Neural progenitor cell (in vitro differentiated cells): ENCODE results near the gene EYS. TPM values are rescaled to one million over a fixed set of nuclear protein-coding genes. Genes with fewer than 3 reads are reported as not detected.

Experiments used
- DNase-seq: peaks from one replicate; pipeline ENCODE4 v3.0.0-alpha.2; 2016; ENCODE audit warnings: low spot score
- H2AFZ ChIP-seq: fragments of 200-600 bp; sonication (generic); replicated peaks from 2 replicates; pipeline ENCODE4 v1.6.1; 2016; ENCODE audit warnings: antibody characterized with exemption
- H3F3A ChIP-seq: fragments of 200-600 bp; sonication (generic); 2 replicates; pipeline ENCODE4 v1.6.1; 2016; ENCODE audit warnings: antibody characterized with exemption, low read depth
- H3K27ac ChIP-seq: fragments of 200-600 bp; sonication (generic); 2 replicates; pipeline ENCODE4 v1.5.1; 2016; ENCODE audit warnings: mild to moderate bottlenecking
- H3K27me3 ChIP-seq: fragments of 200-600 bp; sonication (generic); 2 replicates; pipeline ENCODE4 v1.6.1; 2016; ENCODE audit warnings: mild to moderate bottlenecking, moderate library complexity
- H3K36me3 ChIP-seq: fragments of 200-600 bp; sonication (generic); 2 replicates; pipeline ENCODE4 v1.5.1; 2016
- H3K4me1 ChIP-seq: fragments of 200-600 bp; sonication (generic); 2 replicates; pipeline ENCODE4 v1.6.1; 2016; ENCODE audit warnings: mixed run types
- H3K4me2 ChIP-seq: fragments of 200-600 bp; sonication (generic); 2 replicates; pipeline ENCODE4 v1.6.1; 2016
- H3K4me3 ChIP-seq: fragments of 200-600 bp; sonication (generic); 2 replicates; pipeline ENCODE4 v1.5.1; 2016
- H3K79me2 ChIP-seq: fragments of 200-600 bp; sonication (generic); 2 replicates; pipeline ENCODE4 v1.6.1; 2016; ENCODE audit warnings: low read depth
- H3K9ac ChIP-seq: fragments of 200-600 bp; sonication (generic); 2 replicates; pipeline ENCODE4 v1.6.1; 2016
- H3K9me3 ChIP-seq: fragments of 200-600 bp; sonication (generic); 2 replicates; pipeline ENCODE4 v1.5.1; 2016; ENCODE audit warnings: low read depth
- H4K20me1 ChIP-seq: fragments of 200-600 bp; sonication (generic); 2 replicates; pipeline ENCODE4 v1.6.1; 2016; ENCODE audit warnings: low read depth
- H3K27ac Mint-ChIP-seq: 3 replicates; pipeline ENCODE4 v1.8.0; 2021; ENCODE audit warnings: mixed read lengths
- H3K27me3 Mint-ChIP-seq: 2 replicates; pipeline ENCODE4 v1.8.0; 2022; ENCODE audit warnings: low read depth, mild to moderate bottlenecking, inconsistent platforms, moderate library complexity, mixed read lengths; ENCODE audit not compliant: insufficient read depth
- H3K36me3 Mint-ChIP-seq: 3 replicates; pipeline ENCODE4 v1.8.0; 2021; ENCODE audit warnings: mixed read lengths
- H3K4me1 Mint-ChIP-seq: 3 replicates; pipeline ENCODE4 v1.8.0; 2021; ENCODE audit warnings: mixed read lengths
- H3K4me3 Mint-ChIP-seq: 3 replicates; pipeline ENCODE4 v1.8.0; 2021; ENCODE audit warnings: mild to moderate bottlenecking, moderate library complexity, mixed read lengths
- H3K9me3 Mint-ChIP-seq: 3 replicates; pipeline ENCODE4 v1.8.0; 2020; ENCODE audit warnings: mixed read lengths
- EZH2 ChIP-seq: fragments of 200-600 bp; sonication (generic); IDR thresholded peaks from 2 replicates; pipeline ENCODE4 v1.6.1; 2017; ENCODE audit warnings: antibody characterized with exemption, mild to moderate bottlenecking, moderate library complexity
- EZH2phosphoT487 ChIP-seq: fragments of 200-600 bp; sonication (generic); IDR thresholded peaks from 2 replicates; pipeline ENCODE4 v1.6.1; 2017; ENCODE audit warnings: antibody characterized with exemption
- total RNA-seq: library from RNA; depleted of rRNA; stranded (reverse); fragments of >200 nt; gene quantifications from 2 replicates; pipeline ENCODE4 v1.2.3, GENCODE V29; 2015; ENCODE audit warnings: low replicate concordance
- TF ChIP-seq, protein P1 (sequence below): fragments of 200-600 bp; sonication (generic); IDR thresholded peaks from 2 replicates; pipeline ENCODE4 v1.5.1; 2017; ENCODE audit warnings: antibody characterized with exemption, mild to moderate bottlenecking

EYS gene
- total RNA-seq, 1 donor from 2014 or later, result not detected

GRCh38 chr6:64238071-64238470 is 1469.0 kb downstream of the EYS start:
- H3K27me3 Mint-ChIP-seq, result peaks cover 5% of the 10 kb centered on the region
- H3K79me2 ChIP-seq, result no peaks in the 10 kb centered on the region
- peaks cover 4% of the 10 kb centered on the region for H3K36me3 ChIP-seq
- no peaks in the 10 kb centered on the region for H3K36me3 Mint-ChIP-seq
- H3K4me1 Mint-ChIP-seq, result no peaks in the 10 kb centered on the region
- no peak overlapping the region for H2AFZ ChIP-seq
- H3K9me3 ChIP-seq, result no peaks in the 10 kb centered on the region
- DNase-seq, result no peak
- TF ChIP-seq, protein P1, sequence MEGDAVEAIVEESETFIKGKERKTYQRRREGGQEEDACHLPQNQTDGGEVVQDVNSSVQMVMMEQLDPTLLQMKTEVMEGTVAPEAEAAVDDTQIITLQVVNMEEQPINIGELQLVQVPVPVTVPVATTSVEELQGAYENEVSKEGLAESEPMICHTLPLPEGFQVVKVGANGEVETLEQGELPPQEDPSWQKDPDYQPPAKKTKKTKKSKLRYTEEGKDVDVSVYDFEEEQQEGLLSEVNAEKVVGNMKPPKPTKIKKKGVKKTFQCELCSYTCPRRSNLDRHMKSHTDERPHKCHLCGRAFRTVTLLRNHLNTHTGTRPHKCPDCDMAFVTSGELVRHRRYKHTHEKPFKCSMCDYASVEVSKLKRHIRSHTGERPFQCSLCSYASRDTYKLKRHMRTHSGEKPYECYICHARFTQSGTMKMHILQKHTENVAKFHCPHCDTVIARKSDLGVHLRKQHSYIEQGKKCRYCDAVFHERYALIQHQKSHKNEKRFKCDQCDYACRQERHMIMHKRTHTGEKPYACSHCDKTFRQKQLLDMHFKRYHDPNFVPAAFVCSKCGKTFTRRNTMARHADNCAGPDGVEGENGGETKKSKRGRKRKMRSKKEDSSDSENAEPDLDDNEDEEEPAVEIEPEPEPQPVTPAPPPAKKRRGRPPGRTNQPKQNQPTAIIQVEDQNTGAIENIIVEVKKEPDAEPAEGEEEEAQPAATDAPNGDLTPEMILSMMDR, result no peak
- TF ChIP-seq EZH2, result no peak
- H3K27ac ChIP-seq, result no peak overlapping the region
- H3K4me3 Mint-ChIP-seq, result no peak overlapping the region
- no peak overlapping the region for H3K4me2 ChIP-seq
- no peak overlapping the region for H3K27ac Mint-ChIP-seq
- no peaks in the 10 kb centered on the region for H3F3A ChIP-seq
- no peak overlapping the region for H3K9ac ChIP-seq
- no peaks in the 10 kb centered on the region for H4K20me1 ChIP-seq
- H3K4me3 ChIP-seq, result no peak overlapping the region
- H3K27me3 ChIP-seq, result no peaks in the 10 kb centered on the region
- peaks cover 24% of the 10 kb centered on the region for H3K9me3 Mint-ChIP-seq
- no peaks in the 10 kb centered on the region for H3K4me1 ChIP-seq

DNA sequence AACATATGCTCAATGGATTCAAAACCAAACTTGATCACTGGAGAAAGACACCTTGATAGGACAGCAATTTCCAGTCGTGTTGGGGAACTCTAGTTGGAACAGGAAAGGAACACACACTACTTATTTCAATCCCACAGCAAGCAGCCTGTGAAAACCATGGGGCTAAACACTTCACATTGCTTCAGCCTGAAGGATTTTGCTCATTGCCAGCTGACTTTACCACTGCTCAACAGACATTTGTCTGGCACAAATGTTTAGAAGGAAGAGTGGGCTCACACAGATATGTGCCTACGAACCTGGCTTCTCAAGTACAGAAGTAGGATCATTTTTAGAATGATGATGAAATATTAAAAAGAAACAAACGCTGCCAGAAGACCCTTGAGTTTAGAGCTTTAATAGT is 1473.3 kb downstream of the EYS start:
- no peaks in the 10 kb centered on the region for H3K9me3 Mint-ChIP-seq
- no peak overlapping the region for H3K4me2 ChIP-seq
- H3K4me3 Mint-ChIP-seq, result no peak overlapping the region
- H3K9me3 ChIP-seq, result no peaks in the 10 kb centered on the region
- H3K27me3 Mint-ChIP-seq, result no peaks in the 10 kb centered on the region
- H3K27me3 ChIP-seq, result no peaks in the 10 kb centered on the region
- DNase-seq, result peak; percentile 16
- H3K9ac ChIP-seq, result no peak overlapping the region
- no peaks in the 10 kb centered on the region for H3K4me1 ChIP-seq
- H3K27ac ChIP-seq, result no peak overlapping the region
- no peaks in the 10 kb centered on the region for H3K36me3 Mint-ChIP-seq
- H3K27ac Mint-ChIP-seq, result no peak overlapping the region
- H3K4me1 Mint-ChIP-seq, result no peaks in the 10 kb centered on the region
- H3K36me3 ChIP-seq, result no peaks in the 10 kb centered on the region
- H3K4me3 ChIP-seq, result no peak overlapping the region
- H2AFZ ChIP-seq, result no peak overlapping the region
- no peaks in the 10 kb centered on the region for H3F3A ChIP-seq
- H3K79me2 ChIP-seq, result no peaks in the 10 kb centered on the region
- H4K20me1 ChIP-seq, result no peaks in the 10 kb centered on the region
- TF ChIP-seq EZH2phosphoT487 (no peak), EZH2 (no peak)
- TF ChIP-seq, protein P1, result no peak

DNA sequence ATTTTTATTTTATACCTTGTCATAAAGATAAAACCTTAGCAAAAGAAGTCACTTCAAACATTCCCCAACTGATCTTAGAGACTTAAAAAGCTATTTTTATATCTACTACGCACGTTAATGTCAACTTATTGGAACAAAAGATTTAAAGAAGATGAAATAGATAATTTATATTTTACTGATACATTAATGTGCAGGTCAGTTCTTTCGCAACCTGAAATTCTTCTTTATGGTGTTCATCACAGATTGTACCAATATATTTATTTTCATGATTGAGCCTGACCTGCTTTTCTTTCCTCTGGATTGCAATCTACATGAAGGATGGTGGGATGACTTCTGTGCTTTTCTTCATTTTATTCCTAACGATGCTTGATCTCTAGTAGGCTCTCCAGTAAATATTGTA is 1475.1 kb downstream of the EYS start:
- TF ChIP-seq EZH2, result no peak
- TF ChIP-seq EZH2phosphoT487, result no peak
- TF ChIP-seq, protein P1, result no peak
- Histone ChIP-seq H3K79me2 (no peaks in the 10 kb centered on the region), H3K27ac (no peak overlapping the region), H3K4me3 (no peak overlapping the region), H3K9me3 (no peaks in the 10 kb centered on the region), H3K9ac (no peak overlapping the region), H2AFZ (no peak overlapping the region), H3K4me2 (no peak overlapping the region), H3K36me3 (no peaks in the 10 kb centered on the region), H3F3A (no peaks in the 10 kb centered on the region), H4K20me1 (no peaks in the 10 kb centered on the region), H3K27me3 (no peaks in the 10 kb centered on the region), H3K4me1 (no peaks in the 10 kb centered on the region)
- Mint-ChIP-seq H3K4me3 (no peak overlapping the region), H3K36me3 (no peaks in the 10 kb centered on the region), H3K9me3 (no peaks in the 10 kb centered on the region), H3K4me1 (no peaks in the 10 kb centered on the region), H3K27me3 (no peaks in the 10 kb centered on the region), H3K27ac (no peak overlapping the region)
- DNase-seq, result no peak

DNA sequence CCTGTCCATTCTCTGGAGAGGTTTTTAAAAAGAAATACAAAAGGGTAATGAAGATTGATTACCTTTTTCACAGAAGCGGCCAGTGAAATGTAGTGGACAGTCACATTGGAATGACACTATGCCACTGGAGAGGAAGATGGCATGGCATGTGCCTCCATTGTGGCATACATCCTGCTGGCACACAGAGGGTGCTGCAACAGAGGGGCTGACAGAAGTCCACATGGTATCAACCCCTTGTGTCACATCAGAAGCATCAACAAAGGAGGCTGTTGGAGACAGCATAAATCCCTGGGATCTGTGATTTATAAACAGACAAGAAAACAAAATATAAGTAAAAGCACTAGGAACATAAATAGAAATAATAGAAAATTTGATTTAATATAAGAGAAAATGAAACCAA is 1476.5 kb downstream of the EYS start:
- TF ChIP-seq EZH2phosphoT487, result no peak
- TF ChIP-seq, protein P1, result no peak
- TF ChIP-seq EZH2, result no peak
- H3K27ac Mint-ChIP-seq, result no peak overlapping the region
- no peaks in the 10 kb centered on the region for H3K27me3 Mint-ChIP-seq
- H3K27me3 ChIP-seq, result no peaks in the 10 kb centered on the region
- no peaks in the 10 kb centered on the region for H3K9me3 Mint-ChIP-seq
- no peaks in the 10 kb centered on the region for H3F3A ChIP-seq
- no peaks in the 10 kb centered on the region for H3K36me3 ChIP-seq
- no peak overlapping the region for H2AFZ ChIP-seq
- H3K27ac ChIP-seq, result no peak overlapping the region
- no peaks in the 10 kb centered on the region for H3K79me2 ChIP-seq
- no peak overlapping the region for H3K9ac ChIP-seq
- no peaks in the 10 kb centered on the region for H4K20me1 ChIP-seq
- no peak overlapping the region for H3K4me3 Mint-ChIP-seq
- no peak for DNase-seq
- H3K4me2 ChIP-seq, result no peak overlapping the region
- no peak overlapping the region for H3K4me3 ChIP-seq
- peaks cover 3% of the 10 kb centered on the region for H3K4me1 Mint-ChIP-seq
- H3K36me3 Mint-ChIP-seq, result no peaks in the 10 kb centered on the region
- no peaks in the 10 kb centered on the region for H3K9me3 ChIP-seq
- no peaks in the 10 kb centered on the region for H3K4me1 ChIP-seq
